Naive B cell (primary cell): ENCODE data around the gene ITPRIPL1. TPM values are rescaled to one million over a fixed set of nuclear protein-coding genes. Genes with fewer than 3 reads are reported as not detected.
"Not testable (repeated sequence)": the region's sequence is repeated elsewhere in the genome, so short reads cannot be mapped to it uniquely, and the experiment has no call there.

ENCODE experiments used
- ATAC-seq, 2 donors: fragments of 150-1000 bp; cut with Tn5 transposase; 2 replicates each; pipeline ENCODE4 v1.10.0; 2021; ENCODE audit warnings: low read depth in 2 of 2, mild to moderate bottlenecking in 2 of 2, moderate library complexity in 2 of 2
- DNase-seq: peaks from one replicate; pipeline ENCODE4 v3.0.0; 2022
- H3K27ac Mint-ChIP-seq, 6 donors: one replicate each; pipeline ENCODE4 v1.8.0; 2020 to 2022; ENCODE audit warnings: mild to moderate bottlenecking in 6 of 6, mixed read lengths in 6 of 6, moderate library complexity in 5 of 6, inconsistent platforms in 2 of 6
- H3K27me3 Mint-ChIP-seq, 3 donors: one replicate each; pipeline ENCODE4 v1.8.0; 2021 to 2022; ENCODE audit warnings: mixed read lengths in 3 of 3, mild to moderate bottlenecking in 1 of 3
- H3K36me3 Mint-ChIP-seq, 2 donors: one replicate each; pipeline ENCODE4 v1.8.0; 2020 to 2022; ENCODE audit warnings: mixed read lengths in 2 of 2, inconsistent platforms in 1 of 2, mild to moderate bottlenecking in 1 of 2
- H3K4me1 Mint-ChIP-seq, 3 donors: one replicate each; pipeline ENCODE4 v1.8.0; 2020 to 2022; ENCODE audit warnings: mixed read lengths in 3 of 3, inconsistent platforms in 1 of 3, mild to moderate bottlenecking in 1 of 3, moderate library complexity in 1 of 3
- H3K4me3 Mint-ChIP-seq, 8 donors: one replicate each; pipeline ENCODE4 v1.8.0; 2020 to 2022; ENCODE audit warnings: mild to moderate bottlenecking in 8 of 8, mixed read lengths in 8 of 8, moderate library complexity in 8 of 8, inconsistent platforms in 2 of 8
- H3K9me3 Mint-ChIP-seq, 7 donors: one replicate each; pipeline ENCODE4 v1.8.0; 2020 to 2022; ENCODE audit warnings: mixed read lengths in 7 of 7, mild to moderate bottlenecking in 5 of 7, inconsistent platforms in 2 of 7, moderate library complexity in 1 of 7
- polyA plus RNA-seq, 6 donors: library from polyadenylated mRNA; unstranded; fragments of 300-500 nt; fragmentation: Illumina TruSeq; gene quantifications; one replicate each; pipeline ENCODE4 v1.2.3, GENCODE V29; 2021; ENCODE audit warnings: low read depth in 6 of 6

The ITPRIPL1 gene, protein sequence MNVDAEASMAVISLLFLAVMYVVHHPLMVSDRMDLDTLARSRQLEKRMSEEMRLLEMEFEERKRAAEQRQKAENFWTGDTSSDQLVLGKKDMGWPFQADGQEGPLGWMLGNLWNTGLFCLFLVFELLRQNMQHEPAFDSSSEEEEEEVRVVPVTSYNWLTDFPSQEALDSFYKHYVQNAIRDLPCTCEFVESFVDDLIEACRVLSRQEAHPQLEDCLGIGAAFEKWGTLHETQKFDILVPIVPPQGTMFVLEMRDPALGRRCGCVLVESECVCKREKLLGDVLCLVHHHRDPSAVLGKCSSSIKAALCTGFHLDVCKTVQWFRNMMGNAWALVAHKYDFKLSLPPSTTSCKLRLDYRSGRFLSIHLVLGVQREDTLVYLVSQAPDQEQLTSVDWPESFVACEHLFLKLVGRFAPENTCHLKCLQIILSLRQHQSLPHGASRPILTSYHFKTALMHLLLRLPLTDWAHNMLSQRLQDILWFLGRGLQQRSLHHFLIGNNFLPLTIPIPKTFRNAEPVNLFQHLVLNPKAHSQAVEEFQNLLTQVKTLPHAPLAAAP
- 1 to 10 TPM in 5 of 6 donors, under 1 TPM in 1; 0.78 to 3.9 (median 1.5) TPM for polyA plus RNA-seq

DNA sequence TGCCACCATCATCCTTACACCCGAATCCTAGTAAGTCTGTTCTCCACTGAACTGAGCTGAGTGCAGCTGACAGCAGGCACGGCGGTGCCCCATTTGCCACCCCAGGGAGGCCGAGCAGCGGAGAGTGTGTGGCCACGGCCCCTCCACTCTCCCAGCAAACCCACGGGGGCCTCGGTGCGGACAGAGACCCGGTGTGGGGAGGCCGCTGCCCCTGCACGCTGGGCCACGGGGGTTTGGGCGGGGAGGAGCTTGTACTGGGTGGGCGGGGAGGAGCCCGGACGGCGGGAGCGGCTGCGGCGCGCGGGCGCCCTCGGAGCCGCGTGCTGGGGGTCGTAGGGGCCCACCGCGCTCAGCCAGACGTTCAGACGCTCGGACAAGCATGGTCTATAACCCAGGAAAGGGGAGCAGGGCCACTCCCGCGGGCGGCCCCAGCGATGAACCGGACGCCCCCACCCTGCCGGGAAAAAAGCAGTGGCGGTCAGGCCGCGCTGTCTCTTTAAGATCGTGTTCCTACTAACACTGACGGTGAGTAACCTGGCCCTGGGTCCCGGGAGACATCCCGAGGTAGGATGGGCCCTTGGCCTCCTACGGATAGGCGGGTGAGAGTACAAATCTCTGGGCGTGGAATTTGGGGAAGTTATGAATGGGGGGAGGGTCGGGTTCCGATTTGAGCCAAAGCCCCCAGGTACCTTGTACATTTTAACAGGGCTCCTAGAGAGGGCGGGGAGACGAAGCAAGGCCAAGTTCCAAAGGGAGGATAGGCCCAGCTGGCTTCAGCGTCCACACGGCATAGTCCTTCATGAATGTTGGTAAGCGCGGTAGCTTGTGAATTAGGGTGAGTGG is at the start of gene ITPRIPL1:
TSS of gene ITPRIPL1 (plus strand) at position 277 of the 843 bp plus-strand sequence. CDS start at position 800, 523 bp downstream.
- Mint-ChIP-seq H3K4me3 (peak within 1 kb of the TSS; percentile 81 to 94 (median 94)), H3K27ac (peak within 1 kb of the TSS; percentile 30 to 83 (median 80)), H3K27me3 (no peaks in the 10 kb centered on the region), H3K36me3 (no peaks in the 10 kb centered on the region), H3K9me3 (no peaks in the 10 kb centered on the region), H3K4me1 (peaks cover 29 to 46% (median 42%) of the 10 kb centered on the region in 3 donors)
- DNase-seq (no peak), ATAC-seq (no peak)

DNA sequence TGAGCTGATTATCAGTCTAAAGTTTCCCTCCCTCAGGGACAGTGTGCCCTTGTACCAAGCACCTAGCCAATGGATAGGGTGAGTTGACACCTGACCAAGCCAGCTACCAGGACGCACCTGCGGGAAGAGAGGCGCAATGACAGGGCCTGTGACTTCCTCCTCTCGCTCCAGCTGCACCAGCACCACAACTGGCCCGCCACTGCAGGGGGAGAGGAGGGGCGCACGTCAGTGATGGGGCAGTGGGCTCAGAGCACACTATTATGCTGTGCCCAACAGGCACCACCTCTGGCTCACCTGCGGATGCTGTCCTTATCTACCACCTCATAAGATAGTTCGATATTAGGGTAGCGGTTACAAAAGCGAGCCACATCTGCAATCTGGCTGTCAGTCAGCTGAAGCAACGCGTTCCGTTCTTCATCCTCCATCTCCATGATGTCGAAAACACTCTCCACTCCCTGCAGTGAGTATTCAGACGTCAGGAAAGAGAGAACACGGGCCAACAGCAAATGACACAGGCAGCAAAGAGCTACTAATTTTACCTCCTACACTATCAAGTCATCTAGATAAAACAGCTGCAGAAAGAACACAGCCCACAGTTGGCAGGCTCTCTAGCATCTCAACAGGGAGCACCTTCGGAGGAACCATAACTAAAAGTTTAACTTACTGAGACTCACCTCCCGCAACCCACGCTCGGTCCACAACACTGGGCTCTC is 48.2 kb upstream of the ITPRIPL1 start:
- Mint-ChIP-seq H3K27ac (no peak overlapping the region), H3K4me1 (no peaks in the 10 kb centered on the region), H3K4me3 (no peak overlapping the region), H3K9me3 (no peaks in the 10 kb centered on the region), H3K27me3 (no peaks in the 10 kb centered on the region), H3K36me3 (peaks cover 20 to 31% of the 10 kb centered on the region in 2 donors)
- ATAC-seq = no peak
- no peak for DNase-seq

DNA sequence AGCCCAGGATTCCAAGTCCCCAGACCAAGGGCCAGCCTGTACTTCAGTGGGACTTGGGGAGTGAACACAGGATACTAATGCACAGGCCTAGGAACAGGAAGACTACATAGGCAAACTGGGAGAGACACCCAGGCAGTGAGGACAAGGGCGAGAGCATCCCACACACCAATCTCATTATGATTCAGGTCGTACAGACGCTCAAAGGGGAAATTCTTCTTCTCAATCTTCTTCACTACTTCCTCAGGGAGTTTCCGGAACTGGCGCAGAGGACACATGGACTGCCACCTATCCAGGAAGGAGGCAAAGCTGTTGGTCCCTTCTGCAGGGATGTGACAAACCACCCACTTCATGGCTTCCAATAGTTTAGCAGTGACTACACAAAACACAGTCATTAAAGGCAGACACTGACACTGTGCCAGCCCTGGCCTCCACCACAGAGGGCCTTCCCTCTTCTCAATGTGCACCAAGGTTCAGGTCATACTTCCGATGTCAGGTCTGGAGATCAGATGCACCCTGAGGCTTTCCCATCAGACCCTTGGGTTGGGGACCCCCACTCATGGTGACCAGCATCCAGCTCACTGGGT is 37.8 kb upstream of the ITPRIPL1 start:
- peaks cover 0 to 3% (median 0%) of the 10 kb centered on the region in 3 donors for H3K4me1 Mint-ChIP-seq
- no peaks in the 10 kb centered on the region for H3K27me3 Mint-ChIP-seq
- peak overlapping the region in 1 of 8 donors; percentile 7 for H3K4me3 Mint-ChIP-seq
- DNase-seq (no peak), ATAC-seq (no peak)
- H3K36me3 Mint-ChIP-seq = peaks cover 29 to 36% of the 10 kb centered on the region in 2 donors
- no peaks in the 10 kb centered on the region for H3K9me3 Mint-ChIP-seq
- peak overlapping the region in 1 of 6 donors; percentile 54 for H3K27ac Mint-ChIP-seq

DNA sequence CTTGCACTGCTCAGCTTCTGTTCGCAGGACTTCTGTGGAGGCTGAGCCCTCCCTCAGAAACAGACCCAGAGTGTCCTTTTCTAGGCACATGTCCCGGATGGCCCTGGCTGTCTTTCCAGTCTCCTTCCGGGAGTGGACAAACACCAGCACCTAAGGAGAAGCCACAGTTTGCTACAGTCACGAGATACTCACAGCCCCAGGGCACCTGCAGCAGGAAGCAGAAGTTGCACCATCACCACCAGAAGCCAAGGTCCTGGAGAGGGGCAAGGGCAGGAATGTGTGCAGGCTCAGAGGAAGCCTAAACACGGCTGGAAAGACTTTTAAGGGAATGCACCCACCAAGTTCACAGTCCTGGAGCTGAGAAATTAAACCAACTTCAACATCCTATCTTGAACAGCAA is 33.4 kb upstream of the ITPRIPL1 start:
- H3K9me3 Mint-ChIP-seq = no peaks in the 10 kb centered on the region
- H3K4me1 Mint-ChIP-seq = no peaks in the 10 kb centered on the region
- DNase-seq = no peak
- H3K4me3 Mint-ChIP-seq = no peak overlapping the region
- H3K36me3 Mint-ChIP-seq = peaks cover 37 to 38% of the 10 kb centered on the region in 2 donors
- H3K27ac Mint-ChIP-seq = no peak overlapping the region
- H3K27me3 Mint-ChIP-seq = no peaks in the 10 kb centered on the region
- ATAC-seq = no peak

DNA sequence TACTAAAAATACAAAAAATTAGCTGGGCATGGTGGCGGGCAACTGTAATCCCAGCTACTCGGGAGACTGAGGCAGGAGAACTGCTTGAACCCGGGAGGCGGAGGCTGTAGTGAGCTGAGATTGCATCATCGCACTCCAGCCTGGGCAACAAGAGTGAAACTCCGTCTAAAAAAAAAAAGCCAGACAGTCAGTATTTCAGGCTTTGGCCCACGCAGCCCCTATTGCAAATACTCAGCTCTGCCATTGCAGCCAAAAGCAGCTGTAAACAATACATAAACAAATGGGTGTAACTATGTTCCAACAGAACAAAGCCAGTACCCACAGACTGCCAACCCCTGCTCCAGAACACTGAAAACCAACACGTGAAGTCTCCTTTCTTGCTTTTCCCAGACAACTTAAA is 30.8 kb upstream of the ITPRIPL1 start:
- H3K4me3 Mint-ChIP-seq, H3K27ac Mint-ChIP-seq, DNase-seq, H3K4me1 Mint-ChIP-seq, H3K27me3 Mint-ChIP-seq, ATAC-seq, H3K9me3 Mint-ChIP-seq: not testable (repeated sequence)
- peaks cover 46 to 55% of the 10 kb centered on the region in 2 donors for H3K36me3 Mint-ChIP-seq

DNA sequence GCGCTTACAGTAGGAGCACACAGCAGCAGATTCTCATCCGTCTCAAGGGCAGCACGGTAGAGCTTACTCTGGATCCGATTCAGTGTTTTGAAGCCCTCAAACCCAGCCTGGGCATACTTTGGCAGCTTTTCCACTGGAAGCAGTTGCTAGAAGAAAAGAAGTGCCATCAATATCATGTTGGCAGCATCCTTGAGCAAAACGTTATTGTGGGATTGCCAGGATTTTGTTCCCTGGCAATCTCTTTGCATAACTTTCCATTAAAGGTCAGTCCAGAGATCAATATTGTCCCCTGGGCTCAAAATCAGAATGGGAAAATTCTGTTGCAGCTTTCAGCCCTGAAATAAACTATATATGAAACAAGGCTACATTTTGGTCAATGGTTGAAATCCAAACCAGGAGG is 28.2 kb upstream of the ITPRIPL1 start:
- Mint-ChIP-seq H3K4me1 (peaks cover 10 to 15% (median 10%) of the 10 kb centered on the region in 3 donors), H3K9me3 (no peaks in the 10 kb centered on the region), H3K4me3 (peak overlapping the region in 1 of 8 donors; percentile 22), H3K36me3 (peaks cover 46 to 54% of the 10 kb centered on the region in 2 donors), H3K27me3 (no peaks in the 10 kb centered on the region), H3K27ac (no peak overlapping the region)
- no peak for DNase-seq
- ATAC-seq = no peak

DNA sequence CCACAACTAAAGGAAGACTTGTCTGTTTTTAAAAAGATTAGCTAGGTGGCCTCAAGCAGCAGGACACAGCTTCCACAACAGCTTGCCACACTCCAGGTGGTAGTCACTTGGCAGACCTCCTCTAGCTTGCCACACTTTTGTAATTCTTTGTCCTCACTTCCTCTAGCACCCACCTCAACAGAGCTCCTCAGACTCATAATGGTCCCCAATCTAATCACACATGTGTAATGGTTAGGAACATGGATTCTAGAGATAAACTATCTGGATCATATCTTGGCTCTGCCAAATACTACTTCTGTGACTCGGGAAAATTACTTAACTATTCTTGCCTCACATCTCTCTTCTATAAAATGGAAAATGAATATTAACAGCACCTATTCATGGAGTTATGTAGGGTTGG is 23.3 kb upstream of the ITPRIPL1 start:
- H3K27ac Mint-ChIP-seq = peak overlapping the region in 2 of 6 donors; percentile 9 to 56
- peaks cover 41 to 52% of the 10 kb centered on the region in 2 donors for H3K36me3 Mint-ChIP-seq
- peak overlapping the region in 3 of 8 donors; percentile 25 to 56 (median 45) for H3K4me3 Mint-ChIP-seq

DNA sequence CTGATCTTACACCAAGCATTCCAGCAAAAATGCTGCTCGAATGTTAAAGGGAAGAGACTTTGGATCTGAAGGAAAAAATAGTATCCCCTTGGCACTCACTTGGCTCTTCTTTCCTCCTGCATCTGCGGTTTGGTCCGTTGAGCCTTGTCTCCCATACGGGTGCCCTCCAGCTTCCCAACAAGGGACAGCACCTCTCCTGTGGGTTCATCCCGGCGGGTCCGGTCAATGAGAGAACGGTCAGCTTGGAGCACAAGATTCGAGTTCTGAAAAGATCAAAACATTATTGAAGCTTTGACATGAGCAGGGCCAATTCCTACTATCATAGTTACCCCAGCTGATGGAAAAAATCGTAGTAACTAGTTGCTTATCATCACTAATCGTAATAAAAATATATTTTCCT is 20.5 kb upstream of the ITPRIPL1 start:
- Mint-ChIP-seq H3K9me3 (no peaks in the 10 kb centered on the region), H3K27me3 (no peaks in the 10 kb centered on the region), H3K4me3 (peak overlapping the region; percentile 96 to 100 (median 100)), H3K27ac (peak overlapping the region; percentile 83 to 100 (median 99)), H3K36me3 (peaks cover 16 to 27% of the 10 kb centered on the region in 2 donors), H3K4me1 (peaks cover 41 to 56% (median 51%) of the 10 kb centered on the region in 3 donors)
- DNase-seq = no peak
- no peak for ATAC-seq

More for the DNA sequence above, 23.3 kb upstream of the ITPRIPL1 start:
- Mint-ChIP-seq H3K4me1 (peaks cover 45 to 57% (median 51%) of the 10 kb centered on the region in 3 donors), H3K27me3 (no peaks in the 10 kb centered on the region), H3K9me3 (no peaks in the 10 kb centered on the region)
- ATAC-seq = no peak
- no peak for DNase-seq

DNA sequence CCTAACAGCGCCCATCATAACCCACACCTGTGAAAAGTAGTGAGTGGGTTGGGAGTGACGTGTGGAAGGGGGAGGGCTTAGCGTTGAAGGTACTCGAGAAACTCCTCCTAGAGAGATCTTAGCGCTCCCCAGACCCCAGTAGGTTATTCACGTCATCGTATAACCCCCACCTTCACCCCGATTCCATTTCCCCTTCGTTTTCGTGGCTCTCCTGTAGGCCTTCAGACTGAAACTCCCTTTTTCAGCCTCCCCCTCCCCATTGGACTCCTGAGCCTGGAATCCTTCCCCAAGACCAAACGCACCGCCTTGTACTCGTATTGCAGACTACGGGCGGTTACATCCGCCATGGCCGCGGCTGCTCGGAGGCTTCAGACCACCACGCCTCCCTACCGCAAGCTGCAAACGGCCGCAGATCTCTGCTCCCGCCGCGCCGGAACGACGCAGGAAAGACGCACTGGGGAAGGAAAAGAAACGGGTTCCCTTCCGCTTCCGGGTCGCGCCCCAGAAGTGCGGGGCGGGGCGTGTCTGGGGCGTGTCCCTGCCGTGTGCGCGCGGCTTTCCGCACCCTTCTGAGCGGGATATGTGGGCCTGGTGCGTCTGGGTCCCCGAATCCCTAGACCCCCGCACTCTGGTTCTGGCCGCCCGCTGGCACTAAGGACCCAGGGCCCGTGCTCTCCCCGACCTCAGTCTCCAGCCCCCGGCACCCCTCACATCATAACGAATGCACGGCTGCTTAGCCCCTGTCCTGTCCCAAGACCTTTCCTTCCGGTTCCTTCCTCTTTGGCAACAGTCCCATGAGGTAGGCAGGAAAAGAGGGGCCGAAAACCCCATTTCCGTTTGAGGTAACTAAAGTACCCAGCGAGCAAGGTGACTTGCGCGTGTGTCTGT is 19.8 kb upstream of the ITPRIPL1 start, which contains the start of gene SNRNP200:
TSS of gene SNRNP200 (minus strand) at position 456 of the 888 bp plus-strand sequence. CDS start at position 347, 109 bp downstream.
- Mint-ChIP-seq H3K27ac (peak within 1 kb of the TSS; percentile 99 to 100 (median 99)), H3K27me3 (no peaks in the 10 kb centered on the region), H3K36me3 (peaks cover 15 to 27% of the 10 kb centered on the region in 2 donors), H3K4me3 (peak within 1 kb of the TSS; percentile 96 to 100 (median 100)), H3K4me1 (peaks cover 41 to 56% (median 51%) of the 10 kb centered on the region in 3 donors), H3K9me3 (no peaks in the 10 kb centered on the region)
- peak; percentile 86 for DNase-seq
- ATAC-seq = peak; percentile 91 to 92

DNA sequence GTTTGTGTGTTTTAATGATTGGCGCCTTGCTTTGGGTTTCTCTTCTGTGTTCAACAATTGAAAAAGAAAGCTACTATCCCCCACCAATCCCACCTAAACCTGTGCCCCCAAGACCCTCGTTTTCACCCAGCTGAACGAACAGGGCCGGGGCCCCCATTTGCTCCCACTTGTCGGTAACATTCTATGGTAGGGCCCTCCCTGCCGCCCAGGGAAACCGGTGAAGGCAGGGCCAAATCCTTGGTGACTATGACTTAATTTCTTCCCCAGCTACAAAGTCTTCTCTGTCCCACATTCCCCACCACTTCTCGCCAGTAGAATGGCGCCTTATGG is 19.2 kb upstream of the ITPRIPL1 start:
- Mint-ChIP-seq H3K36me3 (peaks cover 14 to 26% of the 10 kb centered on the region in 2 donors), H3K4me1 (peaks cover 39 to 55% (median 50%) of the 10 kb centered on the region in 3 donors), H3K27ac (peak overlapping the region; percentile 99 to 100 (median 99)), H3K4me3 (peak overlapping the region; percentile 96 to 100 (median 100)), H3K27me3 (no peaks in the 10 kb centered on the region), H3K9me3 (no peaks in the 10 kb centered on the region)
- ATAC-seq (no peak), DNase-seq (no peak)

DNA sequence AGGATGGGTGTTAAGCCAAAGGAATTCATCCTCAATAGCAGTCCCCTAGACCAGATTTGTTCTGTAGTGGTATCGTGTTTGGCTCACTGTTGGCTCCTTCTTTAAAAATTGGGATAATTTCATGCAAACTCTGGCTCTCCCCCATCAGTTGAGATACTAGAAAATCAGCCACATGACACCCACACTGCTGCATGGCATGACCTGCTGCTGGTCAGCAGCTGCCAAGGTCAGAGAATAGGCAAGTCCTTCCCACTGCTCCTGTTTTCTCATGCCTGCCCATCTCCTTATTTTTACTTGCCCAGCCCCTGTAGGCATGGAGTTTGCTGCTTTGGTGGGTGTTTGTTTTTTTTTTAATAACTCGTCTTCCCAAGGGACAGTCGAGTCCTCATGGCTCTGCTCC is 18.7 kb upstream of the ITPRIPL1 start:
- Mint-ChIP-seq H3K4me3 (peak overlapping the region; percentile 96 to 100 (median 100)), H3K36me3 (peaks cover 10 to 21% of the 10 kb centered on the region in 2 donors), H3K27me3 (no peaks in the 10 kb centered on the region), H3K27ac (peak overlapping the region in 5 of 6 donors; percentile 27 to 100 (median 99)), H3K4me1 (peaks cover 35 to 54% (median 46%) of the 10 kb centered on the region in 3 donors), H3K9me3 (no peaks in the 10 kb centered on the region)
- ATAC-seq (no peak), DNase-seq (no peak)
